GM18505 (cell line): ENCODE results near the gene EPB41L4A.
"Not testable (repeated sequence)": the region's sequence is repeated elsewhere in the genome, so short reads cannot be mapped to it uniquely, and the experiment has no call there.

ENCODE experiments used
- ATAC-seq: cut with Tn5 transposase; IDR thresholded peaks from one replicate; pipeline ENCODE4 v1.9.1; 2021; ENCODE audit not compliant: unreplicated experiment
- POLR2A ChIP-seq: IDR thresholded peaks from 4 replicates; pipeline ENCODE4 v1.6.1; 2011; ENCODE audit warnings: borderline replicate concordance; ENCODE audit not compliant: insufficient read depth, insufficient read length; ENCODE audit errors: extremely low read depth

The EPB41L4A gene

GRCh38 chr5:112419164-112419985 lies at the start of gene EPB41L4A:
Gene EPB41L4A (minus strand): TSS chr5:112419277. CDS start chr5:112419039, 238 bp downstream.
- TF ChIP-seq POLR2A = no peak

GRCh38 chr5:112467485-112467884 lies 48.4 kb upstream of the EPB41L4A start:
- no peak for TF ChIP-seq POLR2A
- no peak for ATAC-seq

More at GRCh38 chr5:112419164-112419985, at the start of gene EPB41L4A:
- ATAC-seq = peak; percentile 29

GRCh38 chr5:112466261-112466660 lies 47.2 kb upstream of the EPB41L4A start:
- not testable (repeated sequence) for ATAC-seq

GRCh38 chr5:112447187-112447760 lies 28.2 kb upstream of the EPB41L4A start:
- ATAC-seq = not testable (repeated sequence)

- no peak for TF ChIP-seq POLR2A
- no peak for ATAC-seq
These were observed 26.7 kb upstream of the EPB41L4A start for GRCh38 chr5:112445626-112446350.

GRCh38 chr5:112443932-112444331 lies 24.9 kb upstream of the EPB41L4A start:
- ATAC-seq = not testable (repeated sequence)

GRCh38 chr5:112440031-112440430 lies 21.0 kb upstream of the EPB41L4A start:
- no peak for TF ChIP-seq POLR2A
- ATAC-seq = no peak

- no peak for TF ChIP-seq POLR2A
- no peak for ATAC-seq
These were observed 17.1 kb upstream of the EPB41L4A start for GRCh38 chr5:112436144-112436543.

- no peak for ATAC-seq
- no peak for TF ChIP-seq POLR2A
These were observed 15.6 kb upstream of the EPB41L4A start for GRCh38 chr5:112434641-112435040.

GRCh38 chr5:112426202-112426601 lies 7.1 kb upstream of the EPB41L4A start:
- ATAC-seq = not testable (repeated sequence)

GRCh38 chr5:112419986-112420864 lies 1.1 kb upstream of the EPB41L4A start:
- ATAC-seq = peak; percentile 81
- TF ChIP-seq POLR2A = no peak

- peak; percentile 3 for ATAC-seq
These were observed 366 bp downstream of the EPB41L4A start for GRCh38 chr5:112418659-112419163.

More at GRCh38 chr5:112418659-112419163, 366 bp downstream of the EPB41L4A start:
- no peak for TF ChIP-seq POLR2A
